ENCODE results near the gene OLIG2.

The OLIG2 gene

GRCh38 chr21:33015756-33016155 is 10.0 kb upstream of the OLIG2 start:
- CTCF ChIA-PET: interaction anchor here (1.4 kb wide), 1 partner anchor 21 kb away, joined by 3 read pairs; no protein-coding TSS in a partner anchor
- no peak for DNase-seq (ENCODE audit: low read depth, low spot score)
- POLR2A ChIA-PET: no interaction called here
- H3K4me3 ChIP-seq (ENCODE audit: low read depth, low read length): no peak overlapping the region
- TF ChIP-seq CTCF (IDR thresholded peaks at IDR 0.05; ENCODE audit: insufficient read depth, low read length, missing control alignments): no peak

- DNase-seq (ENCODE audit: low read depth, low spot score): no peak
- POLR2A ChIA-PET: no interaction called here
- CTCF ChIA-PET: no interaction called here
- no peak overlapping the region for H3K4me3 ChIP-seq (ENCODE audit: low read depth, low read length)
- TF ChIP-seq CTCF (IDR thresholded peaks at IDR 0.05; ENCODE audit: insufficient read depth, low read length, missing control alignments): no peak
Measured at GRCh38 chr21:33018707-33019465, 6.8 kb upstream of the OLIG2 start.

GRCh38 chr21:33019516-33019884 is 6.2 kb upstream of the OLIG2 start:
- POLR2A ChIA-PET: no interaction called here
- H3K4me3 ChIP-seq (ENCODE audit: low read depth, low read length): no peak overlapping the region

GRCh38 chr21:33019885-33020557 is 5.7 kb upstream of the OLIG2 start:
- POLR2A ChIA-PET: no interaction called here
- DNase-seq (ENCODE audit: low read depth, low spot score): no peak
- no peak overlapping the region for H3K4me3 ChIP-seq (ENCODE audit: low read depth, low read length)
- TF ChIP-seq CTCF (IDR thresholded peaks at IDR 0.05; ENCODE audit: insufficient read depth, low read length, missing control alignments): no peak
- CTCF ChIA-PET: interaction anchor here (1.1 kb wide), 1 partner anchor 25 kb away, joined by 4 read pairs; no protein-coding TSS in a partner anchor

More at GRCh38 chr21:33019516-33019884, 6.2 kb upstream of the OLIG2 start:
- DNase-seq (ENCODE audit: low read depth, low spot score): no peak
- CTCF ChIA-PET: no interaction called here
- no peak for TF ChIP-seq CTCF (IDR thresholded peaks at IDR 0.05; ENCODE audit: insufficient read depth, low read length, missing control alignments)

GRCh38 chr21:33020558-33021100 is 5.1 kb upstream of the OLIG2 start:
- CTCF ChIA-PET: interaction anchor here (1.1 to 1.7 kb wide), 2 partner anchors 26 to 176 kb away, joined by 3 to 4 read pairs; no protein-coding TSS in a partner anchor
- DNase-seq (ENCODE audit: low read depth, low spot score): no peak
- no peak for TF ChIP-seq CTCF (IDR thresholded peaks at IDR 0.05; ENCODE audit: insufficient read depth, low read length, missing control alignments)
- no peak overlapping the region for H3K4me3 ChIP-seq (ENCODE audit: low read depth, low read length)
- POLR2A ChIA-PET: no interaction called here

GRCh38 chr21:33021150-33021549 is 4.6 kb upstream of the OLIG2 start:
- no peak for DNase-seq (ENCODE audit: low read depth, low spot score)
- ChIA-PET POLR2A (no interaction called here), CTCF (interaction anchor here (1.1 to 1.7 kb wide), 2 partner anchors 26 to 175 kb away, joined by 3 to 4 read pairs; no protein-coding TSS in a partner anchor)
- no peak overlapping the region for H3K4me3 ChIP-seq (ENCODE audit: low read depth, low read length)
- no peak for TF ChIP-seq CTCF (IDR thresholded peaks at IDR 0.05; ENCODE audit: insufficient read depth, low read length, missing control alignments)

Measured in AG04449 (cell line).